HS-5 (cell line): ENCODE measurements around the gene CORO2A.
"Not testable (repeated sequence)": the region's sequence is repeated elsewhere in the genome, so short reads cannot be mapped to it uniquely, and the experiment has no call there.

Source experiments
- DNase-seq: peaks from one replicate; pipeline ENCODE4 v3.0.0-alpha.2; 2012; ENCODE audit warnings: low read depth

CORO2A gene

DNA sequence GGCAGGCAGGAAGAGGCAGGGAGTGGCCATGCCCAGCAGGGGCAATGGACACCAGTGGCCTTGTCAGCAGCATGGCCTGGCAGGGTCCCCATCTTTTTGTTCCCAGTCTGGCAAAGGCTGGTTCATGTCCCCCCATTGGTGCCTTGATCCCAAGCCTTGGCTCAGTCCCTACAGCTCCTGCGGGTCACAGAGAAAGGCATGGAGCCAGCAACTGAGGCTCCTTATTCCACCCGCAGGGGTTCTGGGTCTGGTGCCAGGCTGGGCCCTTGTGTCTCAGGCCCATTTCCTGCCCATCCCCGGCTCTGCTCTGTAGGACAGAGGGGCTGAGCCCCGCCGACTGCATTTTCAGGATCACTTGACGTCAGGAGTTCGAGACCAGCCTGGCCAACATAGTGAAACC lies 87.4 kb downstream of the CORO2A start:
- no peak for DNase-seq

DNA sequence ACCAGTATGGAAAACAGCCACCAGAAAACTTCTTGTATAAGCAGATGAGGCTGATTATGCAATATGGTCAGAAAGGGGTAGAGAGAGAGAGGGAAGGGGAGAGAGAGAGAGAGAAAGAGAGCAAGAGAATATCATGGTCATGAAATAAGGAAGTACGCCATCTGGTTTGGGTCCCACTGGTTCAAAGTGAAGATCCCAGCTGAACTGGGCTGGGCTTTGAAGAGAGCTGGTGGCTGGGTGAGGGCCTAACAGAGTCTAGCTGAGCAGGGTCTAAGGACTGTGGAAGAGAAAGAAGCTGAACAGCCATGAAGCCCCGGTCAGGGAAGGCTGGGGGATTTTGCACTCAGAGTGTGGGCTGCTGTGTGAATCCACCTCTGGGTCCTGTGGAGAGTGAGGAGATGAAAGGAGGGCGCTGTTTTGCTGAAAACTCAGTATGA lies 88.0 kb downstream of the CORO2A start:
- DNase-seq: no peak

DNA sequence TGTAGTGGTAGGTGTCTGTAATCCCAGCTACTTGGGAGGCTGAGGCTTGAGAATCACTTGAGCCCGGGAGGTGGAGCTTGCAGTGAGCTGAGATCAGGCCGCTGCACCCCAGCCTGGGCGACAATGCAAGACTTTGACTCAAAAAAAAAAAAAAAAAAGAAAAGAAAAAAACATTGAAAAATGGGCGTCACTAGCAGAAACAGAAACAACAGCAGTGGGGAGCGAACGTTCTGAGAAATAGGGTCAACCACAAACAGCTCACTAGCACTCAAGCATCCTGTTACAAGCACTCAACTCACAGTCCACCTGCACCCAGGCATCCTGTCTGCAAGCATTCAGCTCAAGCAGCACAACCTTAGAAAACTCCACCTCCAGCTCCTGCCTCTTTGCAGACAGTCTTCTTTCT lies 90.6 kb downstream of the CORO2A start:
- no peak for DNase-seq

DNA sequence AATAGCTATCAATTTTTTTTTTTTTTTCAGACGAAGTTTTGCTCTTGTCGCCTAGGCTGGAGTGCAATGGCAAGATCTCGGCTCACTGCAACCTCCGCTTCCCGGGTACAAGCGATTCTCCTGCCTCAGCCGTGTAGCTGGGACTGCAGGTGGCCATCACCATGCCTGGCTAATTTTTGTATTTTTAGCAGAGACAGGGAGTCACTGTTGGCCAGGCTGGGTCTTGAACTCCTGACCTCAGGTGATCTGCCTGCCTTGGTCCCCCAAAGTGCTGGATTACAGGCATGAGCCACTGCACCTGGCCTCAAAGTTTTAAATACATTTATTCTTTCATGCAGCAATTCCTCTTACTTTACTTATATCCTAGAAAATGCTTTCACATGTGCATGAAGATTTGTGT lies 91.0 kb downstream of the CORO2A start:
- DNase-seq: no peak

DNA sequence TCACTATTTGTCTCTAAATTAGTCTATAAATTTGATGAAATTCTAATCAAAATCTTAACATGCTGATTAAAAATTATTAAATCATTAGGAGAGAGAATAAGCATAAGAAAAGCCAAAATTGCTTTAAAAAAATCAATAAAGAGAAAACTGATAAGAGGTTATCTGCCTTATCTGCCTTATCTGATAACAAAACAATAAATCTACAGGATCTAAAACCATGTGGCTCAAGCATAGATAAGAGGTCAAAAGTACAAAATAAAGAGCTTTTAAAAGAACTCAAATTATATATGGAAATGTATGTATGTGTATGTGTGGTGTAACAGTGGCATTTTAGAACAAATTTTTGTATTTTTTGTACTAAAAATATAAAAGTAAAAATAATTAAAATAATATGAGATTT lies 92.0 kb downstream of the CORO2A start:
- DNase-seq: no peak

DNA sequence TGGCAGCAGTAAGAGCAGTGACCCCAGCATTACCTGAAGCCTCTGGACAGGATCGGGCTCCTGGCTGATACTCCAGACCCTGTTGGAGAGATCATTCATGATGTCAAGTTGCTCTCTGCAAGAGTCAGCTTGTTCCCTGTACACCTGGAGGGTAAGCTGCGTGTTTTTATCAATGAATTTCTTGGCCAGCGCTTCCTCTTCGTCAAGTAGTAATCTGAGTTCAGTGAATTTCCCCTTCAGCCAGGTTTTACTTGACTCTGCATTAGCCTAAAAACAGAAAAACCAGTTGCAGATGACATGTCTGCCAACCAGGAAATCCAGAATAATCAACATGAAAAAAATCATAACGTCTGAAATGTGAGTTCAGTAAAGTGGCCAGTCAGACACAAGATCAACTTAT lies 92.5 kb downstream of the CORO2A start:
- no peak for DNase-seq

DNA sequence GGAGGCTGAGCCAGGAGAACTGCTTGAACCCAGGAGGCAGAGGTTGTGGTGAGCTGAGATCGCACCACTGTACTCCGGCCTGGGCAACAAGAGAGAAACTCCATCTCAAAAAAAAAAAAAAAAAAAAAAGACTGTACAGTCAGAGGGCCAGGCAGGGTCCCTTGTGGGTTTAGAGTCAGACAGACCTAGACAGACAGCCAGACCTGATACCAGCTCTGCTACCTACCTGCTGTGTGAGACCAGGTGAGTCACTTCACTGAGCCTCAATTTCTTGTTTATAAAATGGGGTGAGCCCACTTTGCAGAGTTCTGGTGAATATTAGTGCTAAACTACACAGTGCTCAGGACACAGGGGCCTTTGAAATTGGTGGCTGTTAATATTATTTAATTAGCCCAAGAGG lies 93.1 kb downstream of the CORO2A start:
- DNase-seq: no peak

DNA sequence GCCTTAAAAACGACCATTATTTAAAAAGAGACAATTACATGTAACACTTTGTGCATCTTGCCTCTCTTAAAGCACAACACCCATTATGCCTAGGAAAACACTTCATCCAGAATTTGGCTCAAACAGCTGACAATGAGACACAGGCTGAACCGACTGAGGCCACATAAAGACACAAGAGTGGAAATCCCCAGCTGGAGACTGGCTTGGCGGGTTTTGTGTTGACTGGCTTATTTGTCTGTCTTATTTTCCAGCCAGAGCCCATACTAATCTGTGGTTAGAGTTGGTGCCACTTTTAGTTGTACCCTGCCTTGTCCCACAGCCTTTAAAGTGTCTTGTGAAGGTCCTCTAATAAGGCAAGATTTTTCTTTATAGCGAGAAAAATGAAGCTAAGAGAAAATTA lies 94.6 kb downstream of the CORO2A start:
- no peak for DNase-seq

DNA sequence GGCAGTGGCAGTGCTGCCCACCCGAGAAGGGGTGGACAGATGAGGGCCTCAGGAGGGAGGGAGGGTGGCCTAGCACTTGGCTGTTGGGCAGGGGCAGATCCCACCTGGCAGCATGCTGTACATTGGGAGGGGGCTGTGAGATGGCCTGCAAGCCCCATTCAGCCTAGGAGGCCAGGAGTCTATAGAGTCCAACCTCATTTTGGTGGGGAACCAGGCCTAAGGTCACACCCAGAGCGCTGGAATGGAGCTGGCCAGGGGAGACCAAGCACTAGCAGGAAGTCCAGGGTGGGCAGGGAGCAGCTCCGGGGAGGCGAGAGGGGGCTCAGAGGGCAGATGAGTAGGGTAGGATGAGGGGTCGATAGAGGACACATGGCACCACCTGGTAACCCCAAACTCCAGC lies 96.3 kb downstream of the CORO2A start:
- DNase-seq: no peak

DNA sequence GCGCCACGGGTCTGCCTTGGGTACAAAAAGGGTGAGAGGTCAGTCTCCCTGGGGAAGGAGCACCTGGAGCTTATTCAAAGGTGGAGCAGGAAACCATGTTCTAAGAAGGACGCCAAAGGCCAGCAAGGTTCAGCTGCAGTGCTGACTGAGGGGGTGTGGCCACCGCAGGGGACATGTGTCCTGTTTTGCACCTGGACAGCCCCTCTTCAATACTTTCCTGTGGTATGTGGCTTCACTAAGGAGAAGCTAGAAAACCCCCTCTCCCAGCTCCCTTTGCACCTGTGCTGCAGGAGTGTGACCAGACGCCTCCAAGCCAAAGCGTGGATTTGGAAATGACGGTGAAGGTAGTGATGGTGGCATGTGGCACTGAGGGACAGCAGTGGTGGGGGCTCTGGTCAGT lies 97.0 kb downstream of the CORO2A start:
- DNase-seq: no peak

DNA sequence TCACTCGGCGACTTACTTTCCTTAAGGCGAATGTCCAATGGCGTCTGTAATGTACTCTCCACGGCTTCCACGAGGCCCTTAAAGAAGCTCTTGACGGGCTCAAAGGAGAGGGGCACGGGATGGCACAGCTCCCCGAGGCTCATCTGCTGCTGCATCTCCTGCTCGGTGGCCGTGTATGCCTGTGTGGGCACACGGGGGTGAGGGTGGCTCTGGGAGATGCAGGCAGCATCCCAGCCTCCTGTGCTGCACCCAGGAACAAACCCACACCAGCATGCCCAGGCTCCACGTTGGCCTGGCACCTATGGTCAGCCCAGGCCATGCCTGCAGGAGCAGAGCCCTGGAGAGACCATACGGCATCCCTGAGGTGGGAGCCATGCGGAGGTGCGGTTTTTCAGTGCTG lies 97.6 kb downstream of the CORO2A start:
- DNase-seq: no peak

DNA sequence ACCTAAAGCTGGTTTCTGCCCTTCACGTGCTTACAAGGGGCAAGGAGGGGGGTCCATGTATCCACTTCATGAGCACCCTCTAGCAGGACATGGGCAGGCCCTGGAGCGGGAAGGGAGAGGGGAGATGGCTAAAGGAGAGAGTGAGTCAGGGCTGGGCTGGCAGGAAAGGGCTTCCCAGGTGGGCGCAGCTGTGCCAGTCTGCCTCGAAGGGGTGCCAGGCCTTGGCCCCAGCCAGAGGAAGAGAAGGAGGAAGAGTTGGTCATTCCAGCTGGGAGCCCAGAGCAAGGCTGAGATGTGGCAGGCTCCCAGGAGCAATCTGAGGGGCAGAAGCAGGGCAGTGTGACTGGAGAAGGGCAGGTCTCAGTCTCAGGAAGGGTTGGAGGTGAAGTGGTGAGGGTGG lies 98.1 kb downstream of the CORO2A start:
- DNase-seq: no peak

DNA sequence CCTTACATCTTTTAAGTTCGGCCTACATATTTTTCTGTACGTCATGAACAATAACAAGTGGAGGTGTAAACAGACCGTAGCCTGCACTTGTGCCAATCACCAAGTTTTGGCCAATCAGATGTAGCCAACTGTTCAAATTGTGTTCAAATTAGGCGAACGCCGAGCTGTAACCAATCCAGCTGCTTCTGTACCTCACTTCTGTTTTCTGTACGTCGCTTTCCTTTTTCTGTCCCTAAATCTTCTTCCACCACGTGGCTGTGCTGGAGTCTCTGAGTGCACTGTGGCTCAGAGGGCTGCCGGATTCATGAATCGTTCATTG lies 99.9 kb downstream of the CORO2A start:
- DNase-seq: no peak

DNA sequence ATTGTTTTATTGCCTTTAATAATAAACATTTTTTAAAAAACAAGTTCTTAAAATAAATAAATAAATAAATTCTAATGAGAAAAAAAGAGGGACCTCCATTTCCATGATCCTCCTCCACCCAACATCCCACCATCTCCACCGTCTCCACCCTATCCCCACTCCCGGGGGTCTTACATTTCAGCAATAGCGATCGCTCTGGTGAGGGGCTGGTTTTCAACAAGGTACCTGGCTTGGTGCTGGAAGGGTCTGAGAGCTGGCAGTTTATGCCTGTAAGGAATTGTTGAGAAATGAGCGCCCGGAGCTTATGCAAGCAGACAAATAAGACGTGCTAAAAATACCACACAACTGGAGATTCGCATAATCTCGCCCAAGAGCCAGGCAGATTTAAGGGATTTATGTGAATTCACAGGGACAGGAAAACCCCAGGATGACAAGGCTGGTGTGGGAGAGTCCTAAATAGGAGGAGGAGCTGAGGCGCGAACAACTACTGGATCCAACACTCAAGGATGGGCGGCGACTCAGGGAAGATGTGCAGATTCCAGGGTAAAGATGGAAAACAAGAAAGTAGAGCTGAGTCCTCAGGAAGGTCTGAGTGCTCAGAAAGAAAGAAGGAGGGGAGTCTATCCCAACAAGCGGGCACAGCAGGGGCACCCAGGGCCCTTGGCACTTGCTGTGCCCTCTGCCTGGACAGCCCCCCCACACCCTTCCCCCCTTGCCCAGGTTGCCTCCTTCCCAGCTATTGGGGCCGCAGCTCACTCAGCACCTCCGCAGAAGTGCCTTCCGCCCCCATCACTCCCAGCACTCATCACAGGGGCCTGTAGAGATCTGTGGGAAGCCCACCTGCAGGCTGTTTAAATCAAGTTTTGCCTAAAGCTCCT lies 100.5 kb downstream of the CORO2A start:
- DNase-seq: no peak

DNA sequence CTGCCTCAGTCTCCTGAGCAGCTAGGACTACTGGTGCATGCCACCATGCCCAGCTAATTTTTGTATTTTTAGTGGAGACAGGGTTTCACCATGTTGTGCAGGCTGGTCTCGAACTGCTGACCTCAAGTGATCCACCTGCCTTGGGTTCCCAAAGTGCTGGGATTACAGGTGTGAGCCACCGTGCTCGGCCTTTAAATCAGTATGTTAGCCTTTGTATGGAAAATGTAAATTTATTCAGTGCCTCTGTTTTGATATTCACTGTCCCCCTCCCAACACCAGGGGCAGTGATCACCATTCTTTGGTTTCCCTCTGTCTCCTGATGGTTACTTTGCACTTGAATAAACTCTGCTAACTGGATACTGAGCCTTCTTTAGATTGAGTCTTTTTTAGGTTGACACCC lies 101.8 kb downstream of the CORO2A start:
- not testable (repeated sequence) for DNase-seq

DNA sequence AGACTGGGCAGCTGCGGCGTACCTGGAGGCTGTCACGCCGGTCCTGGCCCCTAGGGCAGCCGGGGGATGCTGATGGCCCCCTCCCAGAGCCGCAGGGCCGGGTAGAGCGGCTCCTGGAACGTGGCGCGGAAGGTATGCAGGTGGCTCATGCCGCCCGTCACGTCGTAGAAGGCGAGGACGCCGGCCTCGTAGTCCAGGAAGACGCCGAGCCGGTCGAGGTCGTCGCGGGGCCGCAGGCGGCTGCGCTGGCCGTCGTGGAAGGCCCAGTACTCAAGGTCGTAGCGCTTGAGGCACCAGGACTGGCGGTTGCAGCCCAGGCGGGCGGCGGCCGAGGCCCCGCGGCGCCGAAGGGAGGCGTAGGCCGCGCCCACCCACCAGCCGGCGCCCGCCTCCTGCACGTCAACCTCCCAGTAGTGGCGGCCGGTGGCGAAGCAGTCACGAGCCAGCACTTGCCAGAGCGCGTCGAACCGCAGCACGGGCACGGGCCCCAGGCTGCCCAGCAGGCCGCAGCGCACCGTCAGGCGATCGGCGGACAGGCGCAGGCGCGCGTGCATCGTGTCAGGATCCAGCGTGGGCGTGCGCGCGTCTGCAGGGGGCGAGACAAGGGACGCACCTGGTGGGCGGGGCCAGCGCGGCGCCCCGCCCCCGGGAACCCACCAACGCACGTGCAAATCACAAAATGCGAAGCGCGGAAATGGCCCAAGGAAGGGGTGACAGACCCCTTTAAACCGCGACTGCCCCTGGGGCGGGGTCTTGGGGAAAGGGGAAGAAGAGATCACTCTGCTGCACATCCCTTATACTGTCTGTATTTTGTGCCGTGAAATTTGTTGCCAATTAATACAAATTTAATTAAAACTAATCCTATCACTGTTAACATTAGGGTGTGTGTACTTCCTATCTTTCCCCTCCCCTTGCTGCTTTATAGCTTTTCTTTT lies 104.8 kb downstream of the CORO2A start:
- no peak for DNase-seq

DNA sequence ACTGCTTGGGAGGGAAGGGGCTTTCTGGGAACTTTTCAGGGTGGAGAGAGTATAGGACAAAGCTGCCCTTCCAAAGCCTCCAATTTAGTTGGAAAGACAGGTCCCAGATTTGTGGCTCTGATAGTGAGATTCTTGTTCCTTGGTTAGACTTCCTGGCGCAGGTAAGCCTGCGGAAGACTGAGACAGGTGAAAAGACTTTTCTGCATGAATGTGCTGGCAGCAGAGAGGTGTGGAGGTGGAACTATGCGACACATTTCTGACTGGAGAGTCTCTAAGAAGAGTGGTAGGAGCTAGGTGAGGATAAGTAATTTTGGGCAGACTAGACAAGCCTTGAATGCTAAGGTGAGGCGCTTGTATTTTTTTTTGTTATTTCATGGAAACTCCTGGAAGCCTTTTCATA lies 106.0 kb downstream of the CORO2A start:
- no peak for DNase-seq

DNA sequence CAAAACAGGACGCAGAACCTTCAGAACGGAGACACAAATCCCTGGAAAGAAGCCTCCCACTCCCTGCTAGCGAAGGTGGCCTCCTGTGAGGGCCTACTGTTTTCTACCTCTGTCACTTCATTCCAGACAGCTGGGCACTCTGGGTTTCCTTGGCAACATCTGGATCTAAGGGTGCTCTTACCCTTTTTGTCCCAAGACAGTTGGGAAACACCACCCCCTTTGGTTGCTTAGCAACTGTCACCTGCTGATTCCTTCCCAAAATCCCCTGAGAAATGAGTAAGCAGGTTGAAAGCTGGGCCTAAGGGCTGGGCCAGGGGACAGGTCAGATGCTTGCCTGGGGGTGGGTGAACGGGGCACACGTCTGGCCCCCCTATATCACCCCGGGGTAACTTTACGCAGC lies 106.5 kb downstream of the CORO2A start:
- DNase-seq: no peak

DNA sequence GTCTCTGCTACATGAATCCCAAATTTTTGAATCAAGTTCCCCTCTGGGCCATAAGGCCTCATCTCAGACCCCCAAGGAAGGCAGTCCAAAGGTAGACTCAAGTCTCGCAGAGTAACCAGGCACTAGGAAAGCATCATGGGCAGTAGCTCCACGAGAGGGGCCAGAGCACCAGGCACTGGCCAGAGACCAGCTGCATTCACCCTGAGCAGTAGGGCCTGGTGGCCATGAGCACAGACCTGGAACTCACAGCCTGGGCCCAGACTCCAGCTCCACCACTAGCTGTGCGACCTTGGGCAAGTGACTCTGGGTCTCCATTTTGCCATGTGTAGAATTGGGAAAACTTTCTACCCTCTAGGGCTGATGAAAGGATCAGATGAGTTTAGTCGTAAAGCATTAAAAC lies 107.4 kb downstream of the CORO2A start:
- no peak for DNase-seq

DNA sequence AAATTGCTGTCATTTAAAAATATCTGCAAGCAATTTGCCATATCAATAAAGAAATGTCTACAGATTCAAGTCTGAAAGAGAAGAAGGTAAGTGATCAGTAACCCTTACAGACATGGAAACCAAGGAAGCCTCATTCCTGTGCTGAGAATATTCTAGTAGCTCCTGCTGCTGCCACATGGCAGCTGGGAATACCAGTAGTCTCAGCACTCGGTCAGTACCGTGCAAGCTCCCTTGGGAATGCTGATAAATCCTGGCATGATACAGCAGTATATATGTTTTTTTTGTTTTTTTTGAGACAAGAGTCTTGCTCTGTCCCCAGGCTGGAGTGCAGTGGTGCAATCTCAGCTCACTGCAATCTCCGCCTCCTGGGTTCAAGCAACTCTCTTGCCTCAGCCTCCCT lies 108.0 kb downstream of the CORO2A start:
- DNase-seq: no peak

DNA sequence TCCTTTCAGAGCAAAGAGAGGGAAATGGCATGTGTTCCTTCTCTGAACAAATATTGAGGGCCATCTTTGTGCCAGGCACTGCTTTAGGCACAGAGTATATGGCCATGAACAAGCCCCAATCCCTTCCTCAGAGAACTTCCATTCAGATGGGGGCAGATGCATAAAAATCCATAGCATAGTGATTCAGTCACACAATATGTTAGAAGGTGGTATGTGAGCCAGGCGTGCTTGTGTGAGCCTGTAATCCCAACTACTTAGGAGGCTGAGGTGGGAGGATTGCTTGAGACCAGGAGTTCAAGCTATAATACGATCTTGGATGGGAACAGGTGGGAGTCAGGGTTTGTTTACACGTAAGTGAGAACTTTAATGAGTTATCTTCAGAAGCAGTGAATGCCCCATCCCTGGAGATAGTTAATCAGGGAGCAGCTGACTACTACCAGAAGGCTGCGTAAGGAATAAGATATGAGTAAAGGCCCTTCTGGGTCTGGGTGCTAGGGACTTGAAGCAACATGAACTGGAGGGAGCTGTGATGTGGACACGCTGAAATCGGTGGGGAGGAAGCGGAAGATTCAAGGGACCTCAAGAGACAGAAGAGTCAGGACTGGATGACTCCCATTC lies 108.8 kb downstream of the CORO2A start:
- DNase-seq: no peak

DNA sequence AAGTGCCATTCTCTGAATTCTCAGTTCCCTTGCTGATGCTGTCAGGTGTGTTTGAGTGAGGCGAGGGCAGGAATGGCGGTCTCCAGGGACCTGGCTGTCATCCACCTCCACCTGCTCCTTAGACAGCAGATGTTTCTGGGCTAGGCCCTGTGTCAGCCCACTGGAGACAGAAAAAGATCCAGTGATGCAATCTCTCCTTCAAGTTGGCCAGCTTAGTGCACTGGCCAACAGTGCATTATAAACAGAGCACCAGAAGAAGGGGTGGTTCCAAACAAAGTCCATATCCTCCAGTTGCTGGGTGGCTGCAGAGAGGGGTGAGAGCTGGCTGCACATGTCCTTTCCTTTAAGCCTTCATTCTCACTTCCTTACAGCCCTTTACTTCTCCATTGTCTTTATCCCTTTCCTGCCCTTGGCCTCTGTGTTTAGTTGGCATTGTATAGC lies 109.4 kb downstream of the CORO2A start:
- no peak for DNase-seq
